ENCODE results near the gene RAB40C. TPM values are rescaled to one million over a fixed set of nuclear protein-coding genes. Genes with fewer than 3 reads are reported as not detected.

RAB40C gene
- total RNA-seq, 2 donors from 2014 or later: 11.1 to 13.5 TPM

DNA sequence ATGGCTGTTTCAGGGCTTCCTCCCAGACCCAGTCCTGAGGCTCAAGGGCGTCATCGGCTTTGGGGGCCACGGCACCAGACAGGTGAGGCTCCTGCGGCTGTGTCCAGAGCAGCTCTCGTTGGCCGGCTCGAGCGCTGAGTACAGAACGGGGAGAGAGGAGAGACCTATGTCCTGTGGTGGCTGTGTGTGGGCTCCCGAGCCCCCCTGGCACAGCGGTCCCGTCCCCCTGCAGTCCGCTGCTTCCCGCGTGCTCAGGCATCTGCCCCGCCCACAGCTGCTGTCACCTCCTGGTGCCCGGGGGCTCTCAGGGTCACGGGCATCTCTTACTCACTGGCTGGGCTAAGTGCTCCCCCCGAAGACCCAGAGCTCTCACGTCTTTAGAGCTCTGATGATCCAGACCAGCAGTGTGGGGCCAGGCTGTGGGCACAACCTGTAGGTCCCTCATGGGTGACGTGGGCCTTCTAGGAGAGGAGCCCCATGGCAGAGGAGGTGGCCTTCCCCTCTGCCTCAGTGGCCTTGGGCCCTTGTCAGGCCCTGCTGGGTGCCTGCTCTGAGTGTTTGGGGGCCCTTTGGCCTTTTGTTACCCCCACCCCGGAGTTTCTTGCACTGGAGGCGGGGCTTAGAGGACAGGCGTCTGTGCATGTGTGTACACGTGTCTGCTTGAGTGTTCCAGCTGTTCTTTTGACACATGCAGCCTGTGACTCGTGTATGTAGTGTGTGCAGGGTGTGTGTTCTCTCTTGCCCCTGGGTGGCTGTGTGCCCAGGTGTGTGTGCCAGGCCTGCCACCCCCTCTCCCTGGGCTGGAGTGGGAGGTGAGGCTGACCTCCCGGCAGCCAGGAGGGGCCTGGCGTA lies 62.8 kb downstream of the RAB40C start:
- Histone ChIP-seq H3K4me1 (peaks cover 0 to 26% of the 10 kb centered on the region in 2 donors), H3K27ac (no peak overlapping the region), H3K36me3 (no peaks in the 10 kb centered on the region), H3K27me3 (no peaks in the 10 kb centered on the region), H3K4me3 (no peak overlapping the region), H3K9me3 (no peaks in the 10 kb centered on the region)
- TF ChIP-seq, protein P1, sequence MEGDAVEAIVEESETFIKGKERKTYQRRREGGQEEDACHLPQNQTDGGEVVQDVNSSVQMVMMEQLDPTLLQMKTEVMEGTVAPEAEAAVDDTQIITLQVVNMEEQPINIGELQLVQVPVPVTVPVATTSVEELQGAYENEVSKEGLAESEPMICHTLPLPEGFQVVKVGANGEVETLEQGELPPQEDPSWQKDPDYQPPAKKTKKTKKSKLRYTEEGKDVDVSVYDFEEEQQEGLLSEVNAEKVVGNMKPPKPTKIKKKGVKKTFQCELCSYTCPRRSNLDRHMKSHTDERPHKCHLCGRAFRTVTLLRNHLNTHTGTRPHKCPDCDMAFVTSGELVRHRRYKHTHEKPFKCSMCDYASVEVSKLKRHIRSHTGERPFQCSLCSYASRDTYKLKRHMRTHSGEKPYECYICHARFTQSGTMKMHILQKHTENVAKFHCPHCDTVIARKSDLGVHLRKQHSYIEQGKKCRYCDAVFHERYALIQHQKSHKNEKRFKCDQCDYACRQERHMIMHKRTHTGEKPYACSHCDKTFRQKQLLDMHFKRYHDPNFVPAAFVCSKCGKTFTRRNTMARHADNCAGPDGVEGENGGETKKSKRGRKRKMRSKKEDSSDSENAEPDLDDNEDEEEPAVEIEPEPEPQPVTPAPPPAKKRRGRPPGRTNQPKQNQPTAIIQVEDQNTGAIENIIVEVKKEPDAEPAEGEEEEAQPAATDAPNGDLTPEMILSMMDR (IDR thresholded peaks at IDR 0.05): no peak
- no peak for DNase-seq (ENCODE audit: low spot score)

DNA sequence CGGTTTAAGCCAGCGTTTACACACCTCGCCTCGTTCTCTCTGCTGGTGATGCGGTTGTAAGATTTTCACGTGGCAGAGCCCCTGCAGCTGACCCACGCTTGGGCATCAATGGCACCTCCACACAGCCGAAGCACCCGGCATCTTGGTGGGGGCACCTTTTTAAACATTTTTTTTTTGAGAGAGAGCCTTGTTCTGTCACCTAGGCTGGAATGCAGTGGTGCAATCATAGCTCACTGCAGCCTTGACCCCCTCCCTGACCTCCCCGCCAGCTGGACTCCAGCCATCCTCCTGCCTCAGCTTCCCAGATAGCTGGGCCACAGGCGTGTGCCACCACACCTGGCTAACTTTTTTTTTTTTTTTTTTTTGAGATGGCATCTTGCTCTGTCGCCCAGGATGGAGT lies 64.2 kb downstream of the RAB40C start:
- H3K4me1 ChIP-seq: peaks cover 0 to 13% of the 10 kb centered on the region in 2 donors
- H3K27ac ChIP-seq: no peak overlapping the region
- H3K27me3 ChIP-seq: no peaks in the 10 kb centered on the region
- TF ChIP-seq, protein P1 (IDR thresholded peaks at IDR 0.05): no peak
- H3K36me3 ChIP-seq: no peaks in the 10 kb centered on the region
- H3K9me3 ChIP-seq: no peaks in the 10 kb centered on the region
- DNase-seq (ENCODE audit: low spot score): no peak
- no peak overlapping the region for H3K4me3 ChIP-seq

DNA sequence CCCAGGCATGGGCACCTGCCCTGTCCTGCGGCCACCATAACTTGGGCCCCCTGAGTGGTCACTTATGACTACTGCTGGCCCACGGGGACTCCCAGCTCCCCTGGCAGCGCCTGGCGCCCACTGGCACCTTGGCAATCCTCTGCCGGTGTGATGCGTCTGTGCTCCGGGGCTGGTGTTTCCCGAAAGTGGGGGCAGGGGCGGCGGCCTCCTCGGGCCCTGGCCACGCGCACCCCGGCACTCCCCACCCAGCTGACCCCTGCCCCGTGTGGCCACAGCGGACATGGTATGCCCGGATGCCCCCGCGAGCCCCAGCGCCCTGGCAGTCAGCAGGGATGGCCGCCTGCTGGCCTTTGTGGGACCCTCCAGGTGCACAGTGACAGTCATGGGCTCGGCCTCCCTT lies 67.6 kb downstream of the RAB40C start:
- DNase-seq (ENCODE audit: low spot score): no peak
- no peaks in the 10 kb centered on the region for H3K36me3 ChIP-seq
- no peaks in the 10 kb centered on the region for H3K27me3 ChIP-seq
- TF ChIP-seq, protein P1 (IDR thresholded peaks at IDR 0.05): no peak
- no peaks in the 10 kb centered on the region for H3K9me3 ChIP-seq
- H3K27ac ChIP-seq: no peak overlapping the region
- peaks cover 0 to 14% of the 10 kb centered on the region in 2 donors for H3K4me1 ChIP-seq
- no peak overlapping the region for H3K4me3 ChIP-seq

DNA sequence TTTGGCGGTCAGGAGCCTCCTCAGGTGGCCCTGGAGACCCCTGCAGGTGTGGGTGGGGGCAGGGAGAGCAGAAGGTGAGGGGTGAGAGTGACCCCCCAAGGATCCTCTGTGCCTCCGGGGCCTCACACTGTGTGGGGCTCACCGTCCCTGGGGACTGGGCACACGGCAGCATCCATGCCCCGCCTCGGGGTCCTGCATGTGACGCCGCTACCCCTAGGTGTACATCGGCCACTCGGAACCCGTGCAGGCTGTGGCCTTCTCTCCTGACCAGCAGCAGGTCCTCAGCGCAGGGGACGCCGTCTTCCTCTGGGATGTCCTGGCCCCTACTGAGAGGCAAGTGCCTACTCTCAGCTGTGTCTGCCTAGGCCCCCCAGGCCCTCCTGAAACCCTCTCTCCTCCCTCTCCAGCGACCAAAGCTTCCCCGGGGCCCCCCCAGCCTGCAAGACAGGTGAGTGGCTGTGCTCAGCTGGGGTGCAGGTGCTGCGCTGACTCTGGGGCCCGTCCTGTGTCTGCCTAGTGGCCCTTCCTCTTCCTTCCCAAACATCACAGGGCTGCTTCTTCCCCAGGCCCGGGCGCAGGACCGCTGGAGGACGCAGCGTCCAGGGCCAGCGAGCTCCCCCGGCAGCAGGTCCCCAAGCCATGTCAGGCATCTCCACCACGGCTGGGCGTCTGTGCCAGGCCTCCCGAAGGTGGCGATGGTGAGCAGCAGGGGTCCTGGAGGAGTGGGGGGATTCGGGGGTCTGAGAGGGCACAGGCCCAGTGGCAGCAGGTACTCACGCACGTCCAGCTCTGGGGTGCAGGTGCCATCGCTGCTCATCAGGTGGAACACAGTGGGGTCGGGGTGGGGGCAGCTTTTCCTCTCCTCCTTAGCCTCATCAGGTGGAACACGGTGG lies 69.1 kb downstream of the RAB40C start:
- Histone ChIP-seq H3K4me3 (no peak overlapping the region), H3K36me3 (no peaks in the 10 kb centered on the region), H3K27me3 (no peaks in the 10 kb centered on the region), H3K4me1 (peaks cover 0 to 14% of the 10 kb centered on the region in 2 donors), H3K27ac (no peak overlapping the region), H3K9me3 (no peaks in the 10 kb centered on the region)
- DNase-seq (ENCODE audit: low spot score): no peak
- TF ChIP-seq, protein P1 (IDR thresholded peaks at IDR 0.05): no peak

DNA sequence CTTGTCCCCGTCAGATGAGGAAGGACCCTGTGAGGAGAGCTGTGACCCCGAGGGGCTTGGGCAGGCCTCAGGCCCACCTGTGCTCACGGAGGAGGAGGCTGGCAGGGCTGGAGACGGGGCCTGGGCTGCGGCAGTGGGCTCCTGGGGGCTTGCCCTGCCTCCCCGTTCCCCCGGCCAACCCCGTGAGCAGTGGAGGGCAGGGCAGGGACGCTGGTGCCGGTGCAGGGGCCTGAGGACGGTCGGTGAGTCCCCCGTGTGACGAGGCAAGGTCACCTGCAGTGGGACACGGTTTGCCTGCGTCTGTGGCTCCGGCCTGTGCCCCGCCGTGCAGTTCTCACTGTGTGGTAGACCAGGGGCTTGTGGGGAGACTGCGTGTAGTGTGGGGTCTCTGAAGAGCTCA lies 69.8 kb downstream of the RAB40C start:
- H3K27me3 ChIP-seq: no peaks in the 10 kb centered on the region
- H3K36me3 ChIP-seq: no peaks in the 10 kb centered on the region
- TF ChIP-seq, protein P1 (IDR thresholded peaks at IDR 0.05): no peak
- H3K27ac ChIP-seq: no peak overlapping the region
- H3K9me3 ChIP-seq: no peaks in the 10 kb centered on the region
- H3K4me1 ChIP-seq: peaks cover 0 to 14% of the 10 kb centered on the region in 2 donors
- H3K4me3 ChIP-seq: no peak overlapping the region
- DNase-seq (ENCODE audit: low spot score): no peak
